Activated CD8-positive, alpha-beta memory T cell treated with anti-CD3 and anti-CD28 coated beads, Interleukin-2, amount 50 U/mL, for 48 hours (primary cell): ENCODE results near the gene KRTAP9-7.

ENCODE experiments used
- DNase-seq: peaks from one replicate; pipeline ENCODE4 v3.0.0-alpha.2; 2020

KRTAP9-7 gene

GRCh38 chr17:41278176-41278955 lies 2.9 kb downstream of the KRTAP9-7 start:
- DNase-seq: no peak

DNA sequence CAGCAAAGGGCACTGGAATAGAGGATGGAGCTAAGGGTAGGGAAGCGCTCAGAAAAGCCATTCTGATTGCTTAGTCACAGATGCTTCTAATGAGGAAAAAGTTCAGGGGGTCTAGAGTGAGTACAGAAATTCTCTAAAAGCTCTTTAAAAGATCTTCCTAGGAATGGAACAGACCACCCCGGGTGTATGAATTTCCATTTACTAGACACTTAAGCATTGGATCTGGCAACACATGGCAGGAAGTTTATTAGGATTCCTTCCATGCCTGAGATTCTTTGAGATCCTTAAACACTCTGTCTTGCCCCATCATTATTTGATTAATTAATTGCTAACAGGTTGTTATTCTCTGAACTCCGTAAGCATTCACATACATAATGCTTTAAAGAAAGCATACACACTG lies 8.5 kb downstream of the KRTAP9-7 start:
- DNase-seq: no peak

GRCh38 chr17:41284546-41284945 lies 9.0 kb downstream of the KRTAP9-7 start:
- DNase-seq: no peak

GRCh38 chr17:41287050-41287449 lies 11.6 kb downstream of the KRTAP9-7 start:
- no peak for DNase-seq

DNA sequence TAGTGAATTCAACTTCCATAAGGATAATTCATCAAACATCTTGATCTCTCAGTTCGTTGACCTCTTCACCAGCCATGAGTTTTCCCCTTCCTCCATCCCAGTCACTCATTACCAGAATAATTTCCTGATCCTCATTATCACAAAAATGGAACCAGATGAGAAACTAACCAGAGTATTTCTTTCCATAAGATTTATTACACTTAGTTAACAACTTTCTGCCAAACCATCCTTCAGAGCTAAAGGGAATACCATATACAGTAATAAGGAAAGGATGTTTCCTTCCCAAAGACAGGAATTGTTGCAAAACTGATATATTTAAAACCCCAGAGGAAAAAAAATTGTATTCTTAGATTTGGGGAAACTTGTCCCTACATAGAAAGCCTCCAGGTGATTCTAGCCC lies 18.5 kb downstream of the KRTAP9-7 start:
- DNase-seq: no peak

- no peak for DNase-seq
Measured at GRCh38 chr17:41296846-41297245, 21.3 kb downstream of the KRTAP9-7 start.

DNA sequence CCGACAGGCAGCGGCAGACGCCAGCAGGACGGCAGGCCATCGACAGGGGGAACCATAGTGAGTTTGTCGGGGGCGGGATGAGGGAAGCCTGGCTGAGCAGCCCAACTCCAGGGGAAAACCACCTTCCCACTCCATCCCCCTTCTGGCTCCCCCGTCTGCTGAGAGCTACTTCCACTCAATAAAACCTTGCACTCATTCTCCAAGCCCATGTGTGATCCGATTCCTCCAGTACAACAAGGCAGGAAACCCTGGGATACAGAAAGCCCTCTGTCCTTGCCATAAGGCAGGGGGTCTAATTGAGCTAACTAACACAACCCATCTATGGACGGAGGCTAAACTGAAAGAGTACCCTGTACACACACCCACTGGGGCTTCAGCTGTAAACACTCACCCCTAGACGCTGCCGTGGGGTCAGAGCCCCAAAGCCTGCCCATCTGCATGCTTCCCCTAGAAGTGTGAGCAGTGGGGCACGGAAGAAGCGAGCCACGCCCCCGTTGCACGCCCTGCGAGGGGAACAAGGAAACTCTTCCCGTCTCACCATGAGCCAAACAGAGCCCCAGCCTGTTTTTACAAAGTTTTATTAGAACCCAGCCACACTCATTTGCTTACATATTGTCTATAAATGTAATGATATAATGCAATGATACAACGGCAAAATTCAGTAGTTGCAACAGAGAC lies 23.1 kb downstream of the KRTAP9-7 start:
- DNase-seq: no peak

- DNase-seq: no peak
Measured at GRCh38 chr17:41301204-41301790, 25.8 kb downstream of the KRTAP9-7 start.

DNA sequence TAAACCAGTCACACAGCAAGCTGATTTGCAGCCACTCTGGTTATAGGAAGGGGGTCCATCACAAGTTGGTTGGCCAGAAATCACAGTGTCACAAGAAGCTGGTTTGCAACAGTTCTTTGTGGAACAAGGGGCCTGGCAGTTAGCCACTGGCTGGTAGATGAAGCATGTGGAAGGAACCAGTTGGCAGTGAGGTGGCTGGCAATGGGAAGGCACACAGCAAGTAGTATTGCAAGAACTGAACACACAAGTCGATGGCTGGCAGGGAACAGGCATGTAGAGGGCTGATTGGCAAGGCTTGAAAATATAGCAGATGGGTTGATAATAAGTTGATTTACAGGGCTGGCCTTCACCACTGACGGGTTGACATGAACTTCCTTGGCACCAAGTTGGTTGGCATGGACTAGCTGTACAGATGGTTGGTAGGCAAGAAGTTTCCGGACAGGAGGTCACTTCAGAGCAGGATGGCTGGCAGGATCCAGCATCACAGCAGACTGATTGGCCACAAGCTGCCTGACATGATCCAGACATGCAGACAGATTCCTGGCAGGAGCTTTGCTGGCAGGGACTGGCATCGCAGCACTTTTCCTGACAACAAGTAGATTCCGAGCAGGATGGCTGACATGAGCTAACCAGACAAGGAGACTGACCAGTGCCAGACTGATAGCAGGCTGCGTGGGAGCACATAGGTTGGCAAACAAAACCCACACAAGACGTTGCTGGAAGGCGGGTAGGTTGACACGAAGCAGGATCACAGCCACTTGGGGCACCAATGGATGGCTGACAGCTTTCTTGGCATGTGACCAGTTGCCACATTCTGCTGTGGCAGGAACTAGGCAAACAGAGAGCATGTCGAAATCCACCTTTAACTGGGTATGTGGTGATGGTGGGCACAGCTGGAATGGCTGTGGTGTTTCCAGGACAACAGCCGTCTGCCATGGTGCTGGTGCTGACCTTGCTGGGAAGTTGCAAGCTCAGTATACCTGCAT lies 26.7 kb downstream of the KRTAP9-7 start, which contains the start of gene KRTAP29-1:
TSS of gene KRTAP29-1 (minus strand) at position 936 of the 986 bp plus-strand sequence. CDS start at position 936, 0 bp downstream.
- DNase-seq: no peak

- DNase-seq: no peak
Measured at GRCh38 chr17:41302981-41303380, 27.5 kb downstream of the KRTAP9-7 start.

- DNase-seq: no peak
Measured at GRCh38 chr17:41304091-41304490, 28.6 kb downstream of the KRTAP9-7 start.

DNA sequence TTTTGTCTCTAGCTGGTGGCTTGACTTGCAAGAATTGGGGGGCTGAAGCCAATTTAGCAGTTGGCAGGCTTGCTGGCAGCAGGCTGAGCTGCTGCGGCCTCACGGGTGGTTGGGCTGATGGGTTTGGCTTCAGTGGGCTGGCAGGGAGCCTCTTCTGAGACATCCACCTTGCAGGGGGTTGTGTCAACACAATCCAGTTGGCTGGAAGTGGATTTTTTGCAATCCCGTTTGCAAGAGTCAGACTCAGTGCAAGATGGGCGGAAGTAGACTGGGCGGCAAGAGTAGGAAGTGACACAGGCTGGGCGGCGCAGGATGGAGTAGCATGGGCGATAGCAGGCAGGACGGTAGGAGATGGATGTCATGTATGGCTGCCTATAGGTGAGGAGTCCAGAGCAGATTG lies 32.1 kb downstream of the KRTAP9-7 start:
- no peak for DNase-seq

DNA sequence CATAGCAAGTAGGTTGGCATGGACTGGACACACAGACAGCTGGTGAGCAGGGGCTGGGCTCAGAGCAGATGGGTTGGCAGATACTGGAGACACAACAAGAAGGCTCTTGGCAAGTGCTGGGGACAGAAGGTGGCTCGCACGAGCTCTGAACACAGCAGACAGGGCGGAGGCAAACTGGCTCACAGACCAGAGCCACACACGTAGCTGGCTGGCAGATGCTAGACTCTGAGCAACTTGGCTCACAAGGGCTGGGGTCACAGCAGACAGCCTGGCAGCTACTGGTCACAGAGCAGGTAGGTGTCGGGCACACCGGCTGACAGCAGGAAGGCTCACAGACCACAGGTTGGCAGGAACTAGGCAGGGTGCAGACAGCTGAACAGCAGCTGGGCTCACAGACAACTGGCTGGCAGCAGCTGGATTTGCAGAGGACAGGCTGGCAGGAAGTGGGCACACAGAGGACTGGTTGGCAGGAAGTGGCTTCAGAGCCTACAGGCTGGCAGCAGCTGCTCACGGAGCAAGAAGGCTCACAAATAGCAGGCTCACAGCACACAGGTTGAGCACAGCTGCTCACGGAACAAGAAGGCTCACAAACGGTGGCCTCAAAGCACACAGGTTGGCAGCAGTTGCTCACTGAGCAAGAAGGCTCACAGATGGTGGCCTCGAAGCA lies 32.9 kb downstream of the KRTAP9-7 start:
- DNase-seq: peak; percentile 68

GRCh38 chr17:41308918-41309359 lies 33.4 kb downstream of the KRTAP9-7 start, which contains the start of gene KRTAP16-1:
KRTAP16-1 (minus strand) TSS chr17:41309309; CDS start chr17:41309253, 56 bp downstream.
- DNase-seq: peak; percentile 67

GRCh38 chr17:41311111-41311510 lies 35.6 kb downstream of the KRTAP9-7 start:
- DNase-seq: no peak

DNA sequence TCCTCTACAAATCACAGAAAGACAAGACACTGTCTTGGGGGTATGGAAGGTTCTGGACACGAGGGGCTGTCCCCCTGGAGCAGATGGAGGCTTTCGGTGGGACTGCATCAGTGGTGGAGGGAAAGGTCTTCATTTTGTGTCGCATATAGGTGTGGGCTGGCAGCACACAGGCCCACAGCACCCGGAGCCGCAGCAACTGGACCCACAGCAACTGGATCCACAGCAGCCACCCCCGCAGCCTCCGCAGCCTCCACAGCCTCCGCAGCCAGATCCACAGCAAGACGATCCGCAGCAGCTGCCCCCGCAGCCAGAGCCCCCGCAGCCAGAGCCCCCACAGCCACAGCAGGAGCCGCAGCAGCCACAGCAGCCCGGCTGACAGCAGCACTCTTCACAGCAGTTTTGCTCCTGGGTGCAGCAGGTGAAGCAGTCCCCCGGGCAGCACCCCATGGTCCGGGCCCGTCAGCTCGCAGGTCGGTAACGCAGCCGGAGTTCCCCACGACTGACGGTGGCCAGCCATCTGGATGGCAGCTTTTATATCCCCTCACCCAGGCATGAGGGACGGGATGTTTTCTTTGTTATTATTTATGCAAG lies 39.8 kb downstream of the KRTAP9-7 start, which contains the start of gene KRTAP17-1:
TSS of gene KRTAP17-1 (minus strand) at position 507 of the 591 bp plus-strand sequence. CDS start at position 447, 60 bp downstream.
- DNase-seq: no peak

DNA sequence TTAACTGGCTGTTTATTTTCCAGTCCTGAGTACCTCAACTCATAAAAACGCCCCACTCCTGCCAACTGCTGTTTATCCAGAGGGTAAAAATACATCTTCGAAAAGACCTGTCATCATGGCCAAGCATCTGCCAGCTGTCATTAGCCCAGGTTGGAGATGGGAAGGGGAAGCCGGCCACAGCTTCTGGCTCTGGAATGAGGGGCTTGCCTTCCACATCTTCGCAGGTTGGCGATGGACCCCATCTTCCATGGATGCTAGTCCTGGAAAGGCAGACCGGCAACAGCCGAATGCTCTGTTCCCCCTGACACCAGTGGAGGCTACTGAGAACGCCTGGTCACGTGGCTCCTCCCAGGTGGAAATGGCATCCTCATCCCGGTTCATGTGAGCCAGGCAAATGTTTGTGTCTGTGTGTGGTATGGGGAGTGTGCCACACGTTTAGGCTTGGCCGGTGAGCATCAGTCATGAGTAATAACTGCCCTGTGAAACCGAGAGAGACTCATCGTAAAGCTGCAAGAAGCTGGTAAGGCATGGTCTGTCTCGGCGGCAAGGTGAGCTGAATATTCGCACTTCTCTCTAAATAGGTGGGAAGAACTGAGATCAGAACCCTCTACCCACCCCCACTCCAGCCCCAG lies 40.4 kb downstream of the KRTAP9-7 start:
- no peak for DNase-seq

- DNase-seq: no peak
Measured at GRCh38 chr17:41318231-41318630, 42.7 kb downstream of the KRTAP9-7 start.

DNA sequence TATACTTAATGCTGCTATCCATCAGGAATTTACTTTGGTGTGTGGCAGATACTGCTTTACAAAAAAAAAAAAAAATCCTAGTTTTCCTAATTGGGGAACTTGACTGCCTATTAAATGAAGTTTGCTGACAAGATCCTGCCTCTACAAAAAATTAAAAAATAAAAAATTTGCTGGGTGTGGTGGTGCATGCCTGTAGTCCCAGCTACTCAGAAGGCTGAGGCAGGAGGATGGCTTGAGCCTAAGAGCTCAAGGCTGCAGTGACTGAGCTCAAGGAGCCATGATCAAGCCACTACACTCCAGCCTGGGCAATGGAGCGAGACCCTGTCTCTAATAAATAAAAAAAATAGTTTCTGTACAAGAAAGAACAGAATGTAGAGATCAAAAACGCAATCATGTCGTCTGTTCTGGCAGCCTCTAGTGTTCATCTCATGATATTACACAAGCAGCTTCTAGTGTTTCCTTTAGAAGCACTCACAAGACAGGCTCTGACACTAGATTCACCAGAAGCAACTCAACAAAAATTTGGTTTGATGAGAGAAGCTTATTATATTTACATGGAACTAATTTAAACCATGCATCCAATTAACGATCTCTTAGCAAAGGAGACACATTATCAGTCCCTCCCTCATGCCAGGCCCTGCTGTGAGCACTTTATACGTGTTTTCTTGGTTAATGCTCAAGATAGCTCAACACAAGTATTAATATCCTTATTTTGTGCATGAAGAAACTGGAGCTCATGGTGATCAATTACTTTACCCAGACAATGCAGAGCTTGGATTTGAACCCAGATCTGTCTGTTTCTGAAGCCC lies 46.8 kb downstream of the KRTAP9-7 start:
- DNase-seq: no peak
